Regular cardiac myocyte (primary cell): ENCODE results near the gene RASSF6. TPM values are rescaled to one million over a fixed set of nuclear protein-coding genes. Genes with fewer than 3 reads are reported as not detected.

ENCODE experiments used
- total RNA-seq: library from RNA; depleted of rRNA; stranded (reverse); fragments of >200 nt; gene quantifications from 2 replicates; pipeline ENCODE4 v1.2.3, GENCODE V29; 2014

The RASSF6 gene, protein sequence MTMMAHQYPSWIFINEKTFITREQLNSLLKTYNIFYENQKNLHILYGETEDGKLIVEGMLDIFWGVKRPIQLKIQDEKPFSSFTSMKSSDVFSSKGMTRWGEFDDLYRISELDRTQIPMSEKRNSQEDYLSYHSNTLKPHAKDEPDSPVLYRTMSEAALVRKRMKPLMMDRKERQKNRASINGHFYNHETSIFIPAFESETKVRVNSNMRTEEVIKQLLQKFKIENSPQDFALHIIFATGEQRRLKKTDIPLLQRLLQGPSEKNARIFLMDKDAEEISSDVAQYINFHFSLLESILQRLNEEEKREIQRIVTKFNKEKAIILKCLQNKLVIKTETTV
- under 0.01 TPM in 1 of 2 replicates, not detected in the other for total RNA-seq

DNA sequence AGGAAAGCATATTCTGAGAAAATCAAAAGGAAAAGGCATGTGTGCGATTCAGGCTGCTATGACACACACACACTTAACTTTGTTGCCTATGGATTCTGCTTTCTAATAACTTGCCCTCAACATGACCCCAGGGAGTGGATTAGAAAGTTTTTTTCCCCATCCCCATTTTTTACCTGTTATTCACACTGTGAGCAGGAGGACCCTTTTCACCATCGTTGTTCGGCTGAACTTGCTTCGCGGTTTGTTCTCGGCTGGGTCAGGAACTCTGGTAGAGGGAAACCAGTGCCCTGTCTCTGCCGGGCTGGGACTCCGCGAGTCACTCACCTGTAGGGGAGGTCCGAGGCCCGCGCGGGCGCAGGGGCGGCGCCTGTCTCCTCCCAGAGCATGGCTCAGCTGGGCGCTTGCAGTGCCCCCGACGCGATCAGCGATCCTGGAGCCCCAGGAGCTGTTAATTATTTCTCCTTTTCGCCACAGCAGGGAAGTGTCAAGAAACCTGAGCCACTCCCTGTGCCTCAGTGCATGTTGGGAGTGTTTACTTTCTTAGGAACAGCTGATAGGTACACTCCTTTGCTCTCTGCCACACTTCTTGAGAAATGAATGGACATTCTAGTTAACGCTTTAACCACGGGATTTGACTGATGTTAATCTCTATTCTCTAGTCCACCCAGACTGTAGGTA, at the start of gene RASSF6:
Gene RASSF6, minus strand, starts transcription at position 322 of the 678 bp plus-strand sequence. CDS start 8,641 bp downstream, outside the sequence.

Other genes with a start within 250 kb of the RASSF6 start
- gene ALB, start 216.1 kb downstream of the RASSF6 start, total RNA-seq = not detected in 2 replicates
- 0.38 and 0.85 TPM in 2 replicates for gene AFP, start 184.2 kb downstream of the RASSF6 start, total RNA-seq
- gene AFM, start 138.7 kb downstream of the RASSF6 start, total RNA-seq = not detected in 2 replicates
- 991 and 1,189 TPM in 2 replicates for gene CXCL8, start 120.1 kb upstream of the RASSF6 start, total RNA-seq
- gene CXCL6, start 216.2 kb upstream of the RASSF6 start, total RNA-seq = 49.7 and 349 TPM in 2 replicates
- gene PF4V1, start 232.9 kb upstream of the RASSF6 start, total RNA-seq = 10.2 and 16.1 TPM in 2 replicates
- gene CXCL1, start 249.0 kb upstream of the RASSF6 start, total RNA-seq = 80.9 and 193 TPM in 2 replicates